Body of pancreas (tissue), 4 donors: ENCODE data around the gene RAB40C. TPM values are rescaled to one million over a fixed set of nuclear protein-coding genes. Genes with fewer than 3 reads are reported as not detected.

Experiments
- ATAC-seq: fragments of 150-250 bp; one replicate; pipeline ENCODE4 v1.9.1; 2016
- DNase-seq, 4 donors: peaks; one replicate each; pipeline ENCODE4 v3.0.0-alpha.2; 2019
- H3K27ac ChIP-seq, 4 donors: fragments of 200-600 bp; sonication (generic); 1 replicate in 3 of 4; 2 replicates in 1 of 4; pipeline versions ENCODE4 v1.5.1 to v1.6.1; 2016 to 2019; ENCODE audit warnings: mild to moderate bottlenecking in 1 of 4, mixed read lengths in 1 of 4, moderate library complexity in 1 of 4
- H3K27me3 ChIP-seq, 2 donors: fragments of 200-600 bp; sonication (generic); one replicate each; pipeline ENCODE4 v1.6.0; 2016; ENCODE audit warnings: mild to moderate bottlenecking in 1 of 2
- H3K36me3 ChIP-seq, 2 donors: fragments of 200-600 bp; sonication (generic); replicated peaks in 1 of 2; 2 replicates each; pipeline ENCODE4 v1.5.1; 2016; ENCODE audit warnings: low read depth in 2 of 2; ENCODE audit not compliant: insufficient read depth in 1 of 2
- H3K4me1 ChIP-seq: fragments of 200-600 bp; sonication (generic); one replicate; pipeline ENCODE4 v1.6.0; 2016
- H3K4me3 ChIP-seq, 2 donors: fragments of 200-600 bp; sonication (generic); 1 replicate in 1 of 2; 2 replicates in 1 of 2; pipeline ENCODE4 v1.5.1; 2016 to 2019
- H3K9me3 ChIP-seq, 3 donors: fragments of 200-600 bp; sonication (generic); 1 replicate in 2 of 3; 2 replicates in 1 of 3; pipeline ENCODE4 v1.5.1; 2016
- CTCF ChIP-seq, 7 experiments: fragments of 450-650 bp in 4 of 7; fragments of 200-600 bp in 3 of 7; sonication (generic) in 3 of 7; IDR thresholded peaks; one replicate each; pipeline ENCODE4 v1.5.1; 2016 to 2019; ENCODE audit warnings: antibody characterized with exemption in 7 of 7
- POLR2A ChIP-seq, 3 donors: fragments of 450-650 bp; IDR thresholded peaks; one replicate each; pipeline ENCODE4 v1.6.1; 2016; ENCODE audit warnings: antibody characterized with exemption in 3 of 3, mild to moderate bottlenecking in 2 of 3
- WGBS, 2 donors: methylation state at CpG; one replicate each; pipeline ENCODE4 v1.1.5; 2017; 5-methylcytosine and 5-hydroxymethylcytosine counted together
- intact Hi-C: fragments of 100-400 bp; cut with DNase I; formaldehyde crosslinking; loops from one replicate; pipeline ENCODE4 v1.15.1; 2023
- total RNA-seq, 2 donors: library from RNA; depleted of rRNA; stranded (reverse); fragments of >200 nt; gene quantifications; one replicate each; pipeline ENCODE4 v1.1.0, GENCODE V29; 2016

The RAB40C gene
- total RNA-seq, 2 donors from 2014 or later, result 37.2 to 41.0 TPM

DNA sequence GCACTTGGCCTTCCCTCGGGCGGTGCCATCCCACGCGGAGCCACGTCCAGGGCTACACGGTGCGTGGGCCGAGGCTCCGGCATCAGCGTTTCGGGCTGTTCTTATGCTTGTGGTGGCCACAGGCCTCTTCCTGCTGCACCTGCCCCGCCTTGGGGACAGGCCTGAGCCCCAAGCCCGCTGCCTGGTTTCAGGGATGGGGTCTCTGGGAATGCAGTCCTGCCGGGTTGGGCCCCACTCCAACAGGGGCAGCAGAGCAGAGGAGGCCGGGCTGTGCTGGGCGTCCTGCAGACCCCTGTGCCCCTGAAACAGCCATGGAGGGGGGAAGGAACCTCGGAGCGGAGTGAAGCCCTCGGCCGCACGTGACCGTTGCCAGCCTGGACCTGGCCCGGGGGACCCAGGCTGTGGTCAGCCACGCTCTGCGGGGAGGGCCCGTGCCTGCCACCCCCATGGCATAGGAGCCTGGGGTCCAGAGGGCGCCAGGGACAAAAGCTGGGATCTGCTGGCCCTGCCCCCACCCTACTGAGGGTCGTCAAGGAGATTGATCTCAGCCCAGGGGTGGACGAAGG lies 40.5 kb downstream of the RAB40C start:
- WGBS, 2 donors, result 50 to 63% methylated on average over 2 to 29 of the region's 29 CpGs
- Histone ChIP-seq H3K4me3 (no peak overlapping the region), H3K27me3 (no peaks in the 10 kb centered on the region), H3K4me1 (peaks cover 22% of the 10 kb centered on the region), H3K27ac (no peak overlapping the region), H3K9me3 (no peaks in the 10 kb centered on the region), H3K36me3 (peaks cover 4 to 7% of the 10 kb centered on the region in 2 donors)
- no peak for TF ChIP-seq POLR2A (IDR thresholded peaks at IDR 0.05)
- no peak for TF ChIP-seq CTCF (IDR thresholded peaks at IDR 0.05)
- ATAC-seq (no peak), DNase-seq (peak in 2 of 4 donors; percentile 14 to 17)
- intact Hi-C loops, result no loop called here

- 3 to 8% methylated on average over 4 to 20 of the region's 23 CpGs for WGBS, 2 donors
- peak; percentile 52 to 77 (median 62) for DNase-seq
- TF ChIP-seq POLR2A (IDR thresholded peaks at IDR 0.05) (no peak), CTCF (IDR thresholded peaks at IDR 0.05) (no peak)
- Histone ChIP-seq H3K36me3 (peaks cover 4 to 6% of the 10 kb centered on the region in 2 donors), H3K27ac (no peak within 1 kb of the TSS), H3K4me1 (peaks cover 27% of the 10 kb centered on the region), H3K27me3 (no peaks in the 10 kb centered on the region), H3K9me3 (no peaks in the 10 kb centered on the region), H3K4me3 (no peak within 1 kb of the TSS)
- ATAC-seq, result peak; percentile 38
- intact Hi-C loops, result no loop called here
Observed at GRCh38 chr16:630815-631405, 41.0 kb downstream of the RAB40C start, which contains the start of gene WFIKKN1. Gene WFIKKN1 (plus strand): TSS chr16:630985. CDS start chr16:631254, 269 bp downstream.

- no peak overlapping the region for H3K4me3 ChIP-seq
- H3K36me3 ChIP-seq, result peaks cover 4 to 6% of the 10 kb centered on the region in 2 donors
- ATAC-seq (no peak), DNase-seq (no peak)
- H3K27ac ChIP-seq, result no peak overlapping the region
- no peaks in the 10 kb centered on the region for H3K9me3 ChIP-seq
- intact Hi-C loops, result no loop called here
- WGBS, 2 donors, result 33 to 40% methylated on average over 9 of the region's 9 CpGs
- no peak for TF ChIP-seq POLR2A (IDR thresholded peaks at IDR 0.05)
- TF ChIP-seq CTCF (IDR thresholded peaks at IDR 0.05), result no peak
- H3K27me3 ChIP-seq, result no peaks in the 10 kb centered on the region
- H3K4me1 ChIP-seq, result peaks cover 28% of the 10 kb centered on the region
Observed at GRCh38 chr16:631808-632358, 42.0 kb downstream of the RAB40C start.

GRCh38 chr16:632486-633335 lies 42.8 kb downstream of the RAB40C start:
- no peaks in the 10 kb centered on the region for H3K27me3 ChIP-seq
- H3K9me3 ChIP-seq, result no peaks in the 10 kb centered on the region
- no peak for ATAC-seq
- TF ChIP-seq POLR2A (IDR thresholded peaks at IDR 0.05) (no peak), CTCF (IDR thresholded peaks at IDR 0.05) (no peak)
- peaks cover under 1 to 4% of the 10 kb centered on the region in 2 donors for H3K36me3 ChIP-seq
- WGBS, 2 donors, result 95 to 99% methylated on average over 14 to 52 of the region's 67 CpGs
- no peak overlapping the region for H3K27ac ChIP-seq
- intact Hi-C loops, result no loop called here
- H3K4me1 ChIP-seq, result peaks cover 34% of the 10 kb centered on the region
- H3K4me3 ChIP-seq, result no peak overlapping the region
- DNase-seq, result peak in 1 of 4 donors; percentile 12
